ENCODE data around the gene ETS2.
"Not testable (repeated sequence)": the region's sequence is repeated elsewhere in the genome, so short reads cannot be mapped to it uniquely, and the experiment has no call there.

Gene ETS2

DNA sequence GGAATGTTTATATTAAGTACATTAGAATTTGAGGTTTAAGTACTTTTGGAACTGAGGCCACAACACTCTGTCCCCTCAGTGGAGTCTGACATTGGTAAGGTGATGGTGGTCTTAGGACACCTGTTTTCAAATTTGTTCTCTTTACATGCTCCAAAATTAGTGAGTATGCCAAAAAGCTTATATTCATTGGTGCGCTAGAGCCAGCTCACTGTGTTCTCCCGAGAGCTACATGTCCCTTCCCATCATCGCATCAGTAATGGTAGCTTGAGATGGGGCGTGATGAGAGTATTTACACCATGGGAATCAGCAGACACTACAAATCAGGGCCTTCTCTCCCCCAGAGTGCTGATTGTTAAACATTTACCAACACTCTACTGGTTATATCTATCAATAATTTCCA is 19.5 kb downstream of the ETS2 start:
- TF ChIP-seq, protein P1, sequence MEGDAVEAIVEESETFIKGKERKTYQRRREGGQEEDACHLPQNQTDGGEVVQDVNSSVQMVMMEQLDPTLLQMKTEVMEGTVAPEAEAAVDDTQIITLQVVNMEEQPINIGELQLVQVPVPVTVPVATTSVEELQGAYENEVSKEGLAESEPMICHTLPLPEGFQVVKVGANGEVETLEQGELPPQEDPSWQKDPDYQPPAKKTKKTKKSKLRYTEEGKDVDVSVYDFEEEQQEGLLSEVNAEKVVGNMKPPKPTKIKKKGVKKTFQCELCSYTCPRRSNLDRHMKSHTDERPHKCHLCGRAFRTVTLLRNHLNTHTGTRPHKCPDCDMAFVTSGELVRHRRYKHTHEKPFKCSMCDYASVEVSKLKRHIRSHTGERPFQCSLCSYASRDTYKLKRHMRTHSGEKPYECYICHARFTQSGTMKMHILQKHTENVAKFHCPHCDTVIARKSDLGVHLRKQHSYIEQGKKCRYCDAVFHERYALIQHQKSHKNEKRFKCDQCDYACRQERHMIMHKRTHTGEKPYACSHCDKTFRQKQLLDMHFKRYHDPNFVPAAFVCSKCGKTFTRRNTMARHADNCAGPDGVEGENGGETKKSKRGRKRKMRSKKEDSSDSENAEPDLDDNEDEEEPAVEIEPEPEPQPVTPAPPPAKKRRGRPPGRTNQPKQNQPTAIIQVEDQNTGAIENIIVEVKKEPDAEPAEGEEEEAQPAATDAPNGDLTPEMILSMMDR (IDR thresholded peaks at IDR 0.05; ENCODE audit: insufficient read depth, low read length, poor library complexity, severe bottlenecking), result no peak
- H3K27me3 ChIP-seq (replicated peaks; ENCODE audit: control insufficient read depth, insufficient read depth, low read length), result no peaks in the 10 kb centered on the region
- H3K36me3 ChIP-seq (ENCODE audit: control insufficient read depth, insufficient read depth, low read length), result no peaks in the 10 kb centered on the region; the same call in none of the 2 replicates
- no peak overlapping the region for H3K4me3 ChIP-seq (replicated peaks; ENCODE audit: low read depth, low read length)
- no peak for DNase-seq (ENCODE audit: extremely low read depth, insufficient read length)

DNA sequence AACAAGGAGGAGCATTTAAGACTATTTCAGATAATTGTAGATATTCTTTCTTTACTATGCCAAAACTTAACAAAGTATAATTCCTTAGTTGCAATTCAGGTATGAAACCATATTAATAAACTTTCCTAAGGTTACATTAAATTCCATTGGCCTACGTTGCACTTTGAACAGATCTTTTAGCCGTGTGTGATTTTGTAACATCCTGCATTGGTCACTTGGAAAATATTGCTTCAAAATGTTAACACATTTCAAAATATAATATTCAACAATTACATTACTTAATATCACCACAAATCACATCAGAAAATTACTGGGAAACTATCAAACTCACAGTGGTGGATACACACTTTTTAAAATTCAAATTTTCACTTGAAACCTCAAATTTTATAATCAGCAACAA is 20.2 kb downstream of the ETS2 start:
- TF ChIP-seq, protein P1 (IDR thresholded peaks at IDR 0.05; ENCODE audit: insufficient read depth, low read length, poor library complexity, severe bottlenecking), result no peak

DNA sequence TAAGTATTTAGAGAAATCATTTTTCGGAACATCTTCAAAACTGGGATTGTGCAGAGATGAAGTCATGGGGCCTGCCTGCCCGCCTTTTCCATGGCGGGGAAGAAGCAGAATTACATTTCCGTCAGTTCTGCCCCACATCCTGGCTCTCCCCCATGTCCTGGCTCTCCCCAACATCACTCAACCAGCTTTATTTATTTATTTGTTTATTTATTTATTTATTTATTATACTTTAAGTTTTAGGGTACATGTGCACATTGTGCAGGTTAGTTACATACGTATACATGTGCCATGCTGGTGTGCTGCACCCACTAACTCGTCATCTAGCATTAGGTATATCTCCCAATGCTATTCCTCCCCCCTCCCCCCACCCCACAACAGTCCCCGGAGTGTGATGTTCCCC is 22.4 kb downstream of the ETS2 start:
- H3K4me3 ChIP-seq (replicated peaks; ENCODE audit: low read depth, low read length); H3K27me3 ChIP-seq (replicated peaks; ENCODE audit: control insufficient read depth, insufficient read depth, low read length); DNase-seq (ENCODE audit: extremely low read depth, insufficient read length); H3K36me3 ChIP-seq (ENCODE audit: control insufficient read depth, insufficient read depth, low read length): not testable (repeated sequence)

More for the DNA sequence above, 20.2 kb downstream of the ETS2 start:
- no peaks in the 10 kb centered on the region; the same call in 1 of the 2 replicates for H3K36me3 ChIP-seq (ENCODE audit: control insufficient read depth, insufficient read depth, low read length)
- no peak for DNase-seq (ENCODE audit: extremely low read depth, insufficient read length)
- no peak overlapping the region for H3K4me3 ChIP-seq (replicated peaks; ENCODE audit: low read depth, low read length)
- H3K27me3 ChIP-seq (replicated peaks; ENCODE audit: control insufficient read depth, insufficient read depth, low read length), result no peaks in the 10 kb centered on the region

DNA sequence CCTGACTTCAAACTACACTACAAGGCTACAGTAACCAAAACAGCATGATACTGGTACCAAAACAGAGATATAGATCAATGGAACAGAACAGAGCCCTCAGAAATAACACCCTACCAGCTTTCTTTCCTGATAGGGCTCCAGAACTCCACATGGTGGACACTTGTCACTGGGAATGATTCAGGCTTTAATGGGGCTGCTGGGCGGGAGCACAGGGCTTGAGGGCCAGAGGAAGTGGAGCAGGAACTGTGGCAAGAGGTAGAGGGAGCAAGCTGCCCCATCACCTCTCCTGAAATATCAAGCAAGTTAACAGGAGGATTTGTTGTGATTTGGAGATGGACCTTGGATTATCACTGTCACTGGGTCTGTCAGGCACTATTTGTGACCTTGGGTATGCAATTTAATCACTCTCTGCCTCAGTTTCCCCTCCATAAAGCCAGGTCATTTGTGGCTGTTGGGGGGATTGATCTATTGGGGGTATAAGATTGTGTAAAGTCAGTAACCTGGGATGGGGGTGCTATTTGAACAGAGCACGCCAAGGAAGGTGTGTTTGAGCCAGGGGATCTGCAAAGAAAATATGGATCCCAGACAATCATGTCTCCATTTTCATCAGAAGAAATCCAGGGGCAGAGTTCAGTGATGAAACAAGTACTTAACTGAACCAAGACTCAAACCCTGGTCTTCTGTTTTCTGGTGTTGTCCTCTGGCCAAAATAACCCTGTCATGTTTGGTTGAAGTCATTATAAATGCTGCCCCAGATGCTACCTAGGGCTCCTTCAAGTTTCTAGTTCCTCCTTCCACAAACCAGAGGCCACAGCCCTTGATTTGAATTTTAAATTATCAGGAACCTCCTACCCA is 25.2 kb downstream of the ETS2 start:
- H3K27me3 ChIP-seq (replicated peaks; ENCODE audit: control insufficient read depth, insufficient read depth, low read length), result no peaks in the 10 kb centered on the region
- no peak overlapping the region for H3K4me3 ChIP-seq (replicated peaks; ENCODE audit: low read depth, low read length)
- H3K36me3 ChIP-seq (ENCODE audit: control insufficient read depth, insufficient read depth, low read length), result no peaks in the 10 kb centered on the region
- TF ChIP-seq, protein P1 (IDR thresholded peaks at IDR 0.05; ENCODE audit: insufficient read depth, low read length, poor library complexity, severe bottlenecking), result no peak
- DNase-seq (ENCODE audit: extremely low read depth, insufficient read length), result no peak

DNA sequence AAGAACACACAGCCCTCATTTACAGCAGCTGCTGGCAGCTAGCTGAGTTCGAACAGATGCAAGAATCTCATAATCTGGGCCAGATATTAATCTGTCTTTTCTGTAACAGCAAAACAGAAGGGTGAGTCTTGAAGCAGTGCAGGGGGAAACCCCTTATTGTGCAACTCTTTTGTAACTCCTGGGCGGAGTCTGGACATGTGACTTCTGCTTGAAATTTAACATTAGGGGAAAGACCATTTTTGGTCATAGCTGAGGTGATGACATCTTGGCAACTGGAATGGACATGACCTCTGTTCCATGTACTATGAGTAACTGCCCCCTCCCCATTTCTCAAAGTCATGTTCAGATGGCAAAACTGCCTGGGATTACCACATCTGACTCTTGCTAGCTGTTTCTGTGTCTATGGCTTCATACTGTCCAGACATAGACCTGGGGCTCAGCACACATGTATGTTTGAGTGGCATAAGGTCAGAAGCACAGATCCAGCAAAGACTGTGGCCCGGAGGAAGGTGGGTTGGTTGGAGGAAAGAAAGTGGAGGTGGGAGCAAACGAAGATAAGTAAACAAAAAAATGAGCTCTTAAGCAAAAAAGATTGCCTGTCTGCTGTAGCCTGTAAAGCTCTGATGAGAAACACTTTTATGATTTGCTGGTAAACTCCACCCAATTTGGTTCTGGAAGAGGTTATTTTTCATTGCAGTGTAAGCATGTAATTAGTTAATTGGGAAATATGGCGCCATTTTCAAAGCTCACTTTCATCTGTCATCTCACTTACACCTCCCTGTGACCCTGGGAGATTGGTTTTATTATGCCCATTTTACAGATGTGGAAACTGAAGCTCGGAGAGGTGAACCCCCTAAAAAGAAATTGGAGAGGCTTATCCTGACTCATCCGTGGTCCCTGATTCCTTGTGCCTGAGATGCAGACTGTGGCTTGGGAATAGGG is 26.1 kb downstream of the ETS2 start:
- DNase-seq (ENCODE audit: extremely low read depth, insufficient read length), result peak; percentile 18

More for the DNA sequence above, 26.1 kb downstream of the ETS2 start:
- Histone ChIP-seq H3K27me3 (replicated peaks; ENCODE audit: control insufficient read depth, insufficient read depth, low read length) (no peaks in the 10 kb centered on the region), H3K36me3 (ENCODE audit: control insufficient read depth, insufficient read depth, low read length) (no peaks in the 10 kb centered on the region), H3K4me3 (replicated peaks; ENCODE audit: low read depth, low read length) (no peak overlapping the region)
- TF ChIP-seq, protein P1 (IDR thresholded peaks at IDR 0.05; ENCODE audit: insufficient read depth, low read length, poor library complexity, severe bottlenecking), result no peak
